ENCODE measurements around the gene DPH2.

Gene DPH2

GRCh38 chr1:43934101-43934985 is 35.5 kb upstream of the DPH2 start:
- H3K36me3 ChIP-seq (ENCODE audit: insufficient read depth, low read length): peaks cover 5% of the 10 kb centered on the region
- H3K9ac ChIP-seq (ENCODE audit: low read depth, low read length): no peak overlapping the region
- H3K4me1 ChIP-seq (ENCODE audit: control insufficient read depth, insufficient read depth, low read length): peaks cover 18% of the 10 kb centered on the region
- peaks cover 3% of the 10 kb centered on the region for H3K27me3 ChIP-seq (ENCODE audit: control insufficient read depth, insufficient read depth, low read length)
- peak overlapping the region; percentile 89 for H3K4me2 ChIP-seq (ENCODE audit: low read length)
- H3K9me3 ChIP-seq (replicated peaks; ENCODE audit: low read length): no peaks in the 10 kb centered on the region
- H3K4me3 ChIP-seq (ENCODE audit: low read length): no peak overlapping the region

GRCh38 chr1:43934986-43935324 is 34.9 kb upstream of the DPH2 start:
- peaks cover 18% of the 10 kb centered on the region for H3K4me1 ChIP-seq (ENCODE audit: control insufficient read depth, insufficient read depth, low read length)

GRCh38 chr1:43935711-43936427 is 33.9 kb upstream of the DPH2 start:
- Histone ChIP-seq H3K36me3 (ENCODE audit: insufficient read depth, low read length) (no peaks in the 10 kb centered on the region), H3K9ac (ENCODE audit: low read depth, low read length) (no peak overlapping the region), H3K4me2 (ENCODE audit: low read length) (peak overlapping the region; percentile 75), H3K4me1 (ENCODE audit: control insufficient read depth, insufficient read depth, low read length) (peaks cover 18% of the 10 kb centered on the region), H3K4me3 (ENCODE audit: low read length) (peak overlapping the region; percentile 55), H3K27me3 (ENCODE audit: control insufficient read depth, insufficient read depth, low read length) (peaks cover 3% of the 10 kb centered on the region), H3K9me3 (replicated peaks; ENCODE audit: low read length) (no peaks in the 10 kb centered on the region)

More at GRCh38 chr1:43934986-43935324, 34.9 kb upstream of the DPH2 start:
- Histone ChIP-seq H3K4me3 (ENCODE audit: low read length) (no peak overlapping the region), H3K4me2 (ENCODE audit: low read length) (no peak overlapping the region), H3K36me3 (ENCODE audit: insufficient read depth, low read length) (peaks cover 2% of the 10 kb centered on the region), H3K9ac (ENCODE audit: low read depth, low read length) (no peak overlapping the region), H3K27me3 (ENCODE audit: control insufficient read depth, insufficient read depth, low read length) (peaks cover 3% of the 10 kb centered on the region), H3K9me3 (replicated peaks; ENCODE audit: low read length) (no peaks in the 10 kb centered on the region)

- Histone ChIP-seq H3K9me3 (replicated peaks; ENCODE audit: low read length) (no peaks in the 10 kb centered on the region), H3K4me1 (ENCODE audit: control insufficient read depth, insufficient read depth, low read length) (peaks cover 18% of the 10 kb centered on the region), H3K36me3 (ENCODE audit: insufficient read depth, low read length) (no peaks in the 10 kb centered on the region), H3K4me3 (ENCODE audit: low read length) (peak overlapping the region; percentile 55), H3K9ac (ENCODE audit: low read depth, low read length) (no peak overlapping the region), H3K4me2 (ENCODE audit: low read length) (peak overlapping the region; percentile 75), H3K27me3 (ENCODE audit: control insufficient read depth, insufficient read depth, low read length) (peaks cover 3% of the 10 kb centered on the region)
Observed at GRCh38 chr1:43936431-43937151, 33.2 kb upstream of the DPH2 start.

GRCh38 chr1:43937179-43937865 is 32.5 kb upstream of the DPH2 start:
- H3K9ac ChIP-seq (ENCODE audit: low read depth, low read length): no peak overlapping the region
- H3K4me3 ChIP-seq (ENCODE audit: low read length): no peak overlapping the region

GRCh38 chr1:43938383-43938782 is 31.4 kb upstream of the DPH2 start:
- Histone ChIP-seq H3K9ac (ENCODE audit: low read depth, low read length) (no peak overlapping the region), H3K36me3 (ENCODE audit: insufficient read depth, low read length) (no peaks in the 10 kb centered on the region), H3K4me1 (ENCODE audit: control insufficient read depth, insufficient read depth, low read length) (peaks cover 7% of the 10 kb centered on the region), H3K4me2 (ENCODE audit: low read length) (no peak overlapping the region), H3K27me3 (ENCODE audit: control insufficient read depth, insufficient read depth, low read length) (peaks cover 3% of the 10 kb centered on the region), H3K9me3 (replicated peaks; ENCODE audit: low read length) (no peaks in the 10 kb centered on the region), H3K4me3 (ENCODE audit: low read length) (no peak overlapping the region)

More at GRCh38 chr1:43937179-43937865, 32.5 kb upstream of the DPH2 start:
- Histone ChIP-seq H3K27me3 (ENCODE audit: control insufficient read depth, insufficient read depth, low read length) (peaks cover 3% of the 10 kb centered on the region), H3K9me3 (replicated peaks; ENCODE audit: low read length) (no peaks in the 10 kb centered on the region), H3K4me2 (ENCODE audit: low read length) (no peak overlapping the region), H3K36me3 (ENCODE audit: insufficient read depth, low read length) (no peaks in the 10 kb centered on the region), H3K4me1 (ENCODE audit: control insufficient read depth, insufficient read depth, low read length) (peaks cover 18% of the 10 kb centered on the region)

GRCh38 chr1:43938892-43939587 is 30.8 kb upstream of the DPH2 start:
- Histone ChIP-seq H3K4me1 (ENCODE audit: control insufficient read depth, insufficient read depth, low read length) (peaks cover under 1% of the 10 kb centered on the region), H3K9ac (ENCODE audit: low read depth, low read length) (no peak overlapping the region), H3K9me3 (replicated peaks; ENCODE audit: low read length) (no peaks in the 10 kb centered on the region), H3K4me2 (ENCODE audit: low read length) (no peak overlapping the region), H3K4me3 (ENCODE audit: low read length) (no peak overlapping the region), H3K27me3 (ENCODE audit: control insufficient read depth, insufficient read depth, low read length) (peaks cover 3% of the 10 kb centered on the region), H3K36me3 (ENCODE audit: insufficient read depth, low read length) (no peaks in the 10 kb centered on the region)

GRCh38 chr1:43942411-43942810 is 27.4 kb upstream of the DPH2 start:
- Histone ChIP-seq H3K4me1 (ENCODE audit: control insufficient read depth, insufficient read depth, low read length) (peaks cover 5% of the 10 kb centered on the region), H3K9me3 (replicated peaks; ENCODE audit: low read length) (no peaks in the 10 kb centered on the region), H3K4me2 (ENCODE audit: low read length) (no peak overlapping the region), H3K36me3 (ENCODE audit: insufficient read depth, low read length) (no peaks in the 10 kb centered on the region), H3K27me3 (ENCODE audit: control insufficient read depth, insufficient read depth, low read length) (no peaks in the 10 kb centered on the region), H3K9ac (ENCODE audit: low read depth, low read length) (no peak overlapping the region), H3K4me3 (ENCODE audit: low read length) (no peak overlapping the region)

- Histone ChIP-seq H3K4me1 (ENCODE audit: control insufficient read depth, insufficient read depth, low read length) (peaks cover 21% of the 10 kb centered on the region), H3K9me3 (replicated peaks; ENCODE audit: low read length) (no peaks in the 10 kb centered on the region), H3K27me3 (ENCODE audit: control insufficient read depth, insufficient read depth, low read length) (no peaks in the 10 kb centered on the region), H3K4me2 (ENCODE audit: low read length) (no peak overlapping the region), H3K4me3 (ENCODE audit: low read length) (no peak overlapping the region), H3K9ac (ENCODE audit: low read depth, low read length) (no peak overlapping the region), H3K36me3 (ENCODE audit: insufficient read depth, low read length) (peaks cover 5% of the 10 kb centered on the region)
Observed at GRCh38 chr1:43944860-43945259, 24.9 kb upstream of the DPH2 start.

- Histone ChIP-seq H3K4me3 (ENCODE audit: low read length) (peak overlapping the region; percentile 93), H3K4me2 (ENCODE audit: low read length) (peak overlapping the region; percentile 97), H3K9me3 (replicated peaks; ENCODE audit: low read length) (no peaks in the 10 kb centered on the region), H3K9ac (ENCODE audit: low read depth, low read length) (peak overlapping the region; percentile 96), H3K36me3 (ENCODE audit: insufficient read depth, low read length) (peaks cover 11% of the 10 kb centered on the region), H3K27me3 (ENCODE audit: control insufficient read depth, insufficient read depth, low read length) (no peaks in the 10 kb centered on the region), H3K4me1 (ENCODE audit: control insufficient read depth, insufficient read depth, low read length) (peaks cover 21% of the 10 kb centered on the region)
Observed at GRCh38 chr1:43945674-43946235, 24.1 kb upstream of the DPH2 start.

All from skeletal muscle satellite cell (primary cell).